Measurements from ENCODE around the gene KDM5A.

Gene KDM5A

DNA sequence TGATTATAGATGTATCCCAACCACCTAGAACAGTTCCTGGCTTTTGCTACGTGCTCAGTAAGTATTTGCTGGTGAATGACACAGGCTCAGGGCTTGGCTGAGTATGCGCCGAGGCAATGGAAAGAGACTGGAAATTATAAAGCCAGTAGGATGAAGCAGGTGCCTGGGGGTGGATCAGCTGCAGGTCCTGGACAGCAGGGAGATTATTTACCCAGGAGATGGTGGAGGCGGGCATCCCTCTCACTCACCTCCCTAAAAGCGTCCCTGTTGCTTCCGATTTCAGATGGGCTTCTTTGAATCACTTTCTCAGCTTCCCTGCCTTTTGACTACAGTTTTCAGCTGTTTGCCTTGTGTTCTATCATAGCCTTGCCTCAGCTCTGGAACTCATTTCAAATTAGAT, 132.9 kb downstream of the KDM5A start:
- no peak overlapping the region for H3K4me3 ChIP-seq (ENCODE audit: low read depth, low read length)
- no peak for TF ChIP-seq CTCF (IDR thresholded peaks at IDR 0.05; ENCODE audit: low read depth, low read length)

DNA sequence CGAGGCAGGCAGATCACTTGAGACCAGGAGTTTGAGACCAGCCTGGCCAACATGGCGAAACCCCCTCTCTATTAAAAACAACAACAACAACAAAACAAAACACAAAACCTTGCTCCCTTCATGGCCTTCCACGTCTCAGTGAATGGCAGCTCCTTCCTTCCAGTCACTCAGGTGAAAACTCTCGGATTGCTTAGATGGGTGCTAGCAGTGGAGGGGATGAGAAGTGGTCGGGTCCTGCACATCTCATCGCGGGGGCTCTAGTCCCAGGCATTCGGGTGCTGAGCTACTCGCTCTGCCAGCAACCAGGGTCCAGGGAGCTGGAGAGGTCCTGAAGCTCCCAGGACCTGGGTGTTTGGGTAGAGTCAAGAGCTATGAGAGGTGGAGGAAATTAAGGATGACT, 134.2 kb downstream of the KDM5A start:
- TF ChIP-seq CTCF (IDR thresholded peaks at IDR 0.05; ENCODE audit: low read depth, low read length), result no peak
- no peak overlapping the region for H3K4me3 ChIP-seq (ENCODE audit: low read depth, low read length)

DNA sequence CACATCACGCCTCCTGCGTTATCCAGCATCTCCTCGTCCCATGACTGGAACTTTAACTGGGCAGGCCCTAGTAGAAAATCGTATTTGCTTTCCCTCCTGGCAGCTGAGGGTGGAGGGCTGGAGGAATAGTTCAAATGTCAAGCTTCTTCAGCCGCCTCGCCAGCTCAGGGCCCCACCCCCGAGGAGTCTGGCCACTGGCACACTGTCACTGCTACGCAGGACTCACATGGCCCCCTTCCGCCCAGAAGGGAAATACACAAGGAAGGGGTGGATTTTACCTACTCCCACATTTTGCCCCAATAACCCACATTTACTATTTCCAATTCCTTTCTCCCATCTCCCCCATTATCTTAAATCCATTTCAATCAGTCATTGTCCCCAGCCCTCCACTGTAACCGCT, 135.1 kb downstream of the KDM5A start:
- TF ChIP-seq CTCF (IDR thresholded peaks at IDR 0.05; ENCODE audit: low read depth, low read length), result no peak
- H3K4me3 ChIP-seq (ENCODE audit: low read depth, low read length), result no peak overlapping the region

DNA sequence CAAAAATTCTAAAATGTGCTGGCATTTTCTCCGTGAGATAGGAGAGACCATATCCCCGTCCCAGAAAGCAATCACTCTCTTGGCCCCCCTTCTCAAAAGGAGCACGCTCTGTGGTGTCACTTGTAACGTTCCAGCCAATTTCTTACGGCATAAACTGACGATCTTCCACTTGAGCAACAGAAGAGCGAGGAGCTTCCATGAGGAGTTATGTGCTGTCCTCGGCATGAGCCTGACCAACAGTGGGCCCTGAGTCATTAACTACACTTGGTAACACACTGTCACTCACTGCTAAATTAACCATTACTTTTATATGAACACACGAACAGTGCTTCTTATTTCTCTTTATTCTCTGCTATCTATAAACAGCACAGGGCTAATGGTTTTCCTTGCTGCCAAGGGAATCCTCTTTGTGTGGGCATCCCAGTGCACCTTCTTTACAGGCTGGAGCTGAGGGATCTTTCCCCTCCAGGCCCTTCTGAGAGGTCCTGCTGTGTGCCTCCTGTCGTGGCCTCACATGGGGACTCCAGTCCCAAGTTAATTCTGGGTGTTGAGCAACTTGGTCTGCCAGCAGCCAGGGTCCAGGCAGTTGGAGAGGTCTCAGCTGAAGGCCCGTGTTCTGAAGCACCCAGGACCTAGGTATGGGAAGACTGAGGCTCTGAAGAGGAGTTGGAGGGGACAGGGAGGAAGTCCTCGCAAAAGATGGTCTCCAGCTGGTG, 135.8 kb downstream of the KDM5A start:
- no peak for TF ChIP-seq CTCF (IDR thresholded peaks at IDR 0.05; ENCODE audit: low read depth, low read length)
- H3K4me3 ChIP-seq (ENCODE audit: low read depth, low read length), result no peak overlapping the region

- no peak for TF ChIP-seq CTCF (IDR thresholded peaks at IDR 0.05; ENCODE audit: low read depth, low read length)
- no peak overlapping the region for H3K4me3 ChIP-seq (ENCODE audit: low read depth, low read length)
Observed at GRCh38 chr12:252636-253035, 136.5 kb downstream of the KDM5A start.

GRCh38 chr12:247271-247670, 141.8 kb downstream of the KDM5A start:
- H3K4me3 ChIP-seq (ENCODE audit: low read depth, low read length), result no peak overlapping the region
- no peak for TF ChIP-seq CTCF (IDR thresholded peaks at IDR 0.05; ENCODE audit: low read depth, low read length)

DNA sequence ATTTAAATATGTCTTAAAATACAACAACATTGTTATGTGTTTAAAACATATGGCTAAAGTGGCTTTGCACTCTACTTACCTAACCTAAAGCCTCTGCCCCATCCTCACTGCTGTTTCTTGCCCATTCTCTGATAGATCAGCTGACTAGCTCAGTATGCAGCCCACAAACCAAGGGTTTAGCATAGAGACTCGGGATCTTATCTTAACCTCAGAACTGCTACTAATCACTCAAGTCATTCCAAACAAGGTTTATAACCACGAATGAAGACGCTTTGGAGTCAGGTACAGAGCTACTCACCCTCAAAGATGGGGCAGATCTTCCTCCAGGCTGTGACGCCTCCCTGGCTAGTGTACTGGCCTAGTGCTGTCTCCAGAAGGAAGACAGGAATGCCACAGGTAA, 145.7 kb downstream of the KDM5A start:
- H3K4me3 ChIP-seq (ENCODE audit: low read depth, low read length), result no peak overlapping the region
- no peak for TF ChIP-seq CTCF (IDR thresholded peaks at IDR 0.05; ENCODE audit: low read depth, low read length)

Measured in WI38 (cell line).